Skeletal muscle cell (primary cell): ENCODE measurements around the gene RNF135.
"Not testable (repeated sequence)": the region's sequence is repeated elsewhere in the genome, so short reads cannot be mapped to it uniquely, and the experiment has no call there.

ENCODE experiments used
- DNase-seq: peaks from one replicate; pipeline ENCODE4 v3.0.0-alpha.2; 2010; ENCODE audit warnings: low read depth
- H3K4me3 ChIP-seq: 2 replicates; pipeline ENCODE4 v1.5.1; 2011; ENCODE audit warnings: low read depth, mild to moderate bottlenecking, control low read depth, low read length, moderate library complexity

The RNF135 gene

DNA sequence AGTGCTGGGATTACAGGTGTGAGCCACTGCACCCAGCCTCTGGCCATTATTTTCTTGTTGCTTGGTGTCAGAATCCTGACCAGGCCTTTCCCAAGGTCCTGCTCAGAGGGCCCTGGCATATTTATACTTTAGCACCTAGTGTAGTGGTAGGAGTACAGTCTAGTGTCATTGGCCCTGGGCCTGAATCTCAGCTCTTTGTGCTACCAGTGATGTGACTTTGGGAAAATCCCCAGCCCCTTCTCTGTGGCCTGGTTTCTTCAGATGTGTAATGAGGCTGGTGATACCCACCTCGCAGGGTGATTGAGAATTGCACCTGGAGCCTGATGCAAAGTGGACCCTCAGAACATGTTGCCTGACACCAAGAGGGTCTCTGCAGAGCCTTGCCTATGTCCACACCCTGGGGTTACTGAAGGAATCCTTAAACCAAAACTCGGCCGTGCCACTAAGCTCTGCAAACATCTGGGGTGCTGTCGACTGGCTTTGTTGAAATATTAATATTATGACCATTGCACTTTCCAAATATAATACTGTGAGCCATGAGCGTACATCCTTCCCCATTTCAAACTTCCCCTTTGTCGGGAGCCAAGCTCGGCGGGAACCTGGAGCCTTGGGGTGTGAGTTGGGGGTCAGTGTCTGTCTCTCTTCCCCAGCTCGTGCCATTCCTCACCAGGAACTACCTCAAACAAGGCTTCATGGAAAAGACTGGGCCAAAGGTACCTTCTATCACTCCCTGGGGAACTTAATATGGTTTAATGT is 18.0 kb upstream of the RNF135 start:
- H3K4me3 ChIP-seq = no peak overlapping the region
- DNase-seq = no peak

DNA sequence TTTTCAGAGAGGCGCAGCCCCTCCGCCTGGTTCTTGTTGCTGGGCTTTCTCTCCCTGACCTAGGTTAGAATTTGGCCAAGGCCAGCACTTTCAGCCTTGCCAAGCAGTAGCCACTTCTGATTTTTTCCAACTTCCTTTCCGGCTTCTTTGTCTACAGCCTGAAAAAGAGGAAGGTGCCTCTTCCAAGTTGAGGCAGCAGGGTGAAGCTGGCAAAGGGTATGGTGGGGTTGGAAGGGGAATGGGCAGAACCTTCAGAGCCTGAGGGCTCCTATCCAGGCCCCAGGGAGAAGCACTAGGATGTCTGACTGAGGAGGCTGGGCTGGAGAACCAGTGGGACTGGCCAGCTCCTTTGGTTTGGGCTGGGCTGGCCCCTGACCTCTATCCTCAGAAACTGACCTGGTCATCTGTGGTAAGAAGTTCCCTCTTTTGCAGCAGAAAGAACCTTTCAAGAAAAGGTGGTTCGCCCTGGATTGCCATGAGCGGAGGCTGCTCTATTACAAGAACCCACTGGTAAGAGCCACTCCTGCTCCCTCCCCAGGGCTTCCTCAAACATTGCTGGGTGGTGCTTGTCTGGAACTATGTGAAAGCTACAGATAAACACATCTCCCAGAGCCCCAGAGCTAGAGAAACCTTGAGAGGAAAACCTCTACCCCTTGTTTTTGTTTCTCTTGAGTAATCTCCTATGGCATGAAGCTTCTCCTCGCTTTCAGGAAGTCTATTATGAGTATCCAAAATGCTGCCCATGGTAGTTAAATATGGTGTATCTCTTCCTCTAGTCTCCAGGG is 16.6 kb upstream of the RNF135 start:
- no peak for DNase-seq
- no peak overlapping the region for H3K4me3 ChIP-seq

GRCh38 chr17:30956764-30957374 is 14.0 kb upstream of the RNF135 start:
- no peak for DNase-seq

GRCh38 chr17:30957741-30958140 is 13.1 kb upstream of the RNF135 start:
- DNase-seq = no peak
- H3K4me3 ChIP-seq = no peak overlapping the region

More at GRCh38 chr17:30956764-30957374, 14.0 kb upstream of the RNF135 start:
- no peak overlapping the region for H3K4me3 ChIP-seq

- no peak for DNase-seq
- H3K4me3 ChIP-seq = no peak overlapping the region
Observed at GRCh38 chr17:30958187-30958586, 12.7 kb upstream of the RNF135 start.

- no peak for DNase-seq
- H3K4me3 ChIP-seq = no peak overlapping the region
Observed at GRCh38 chr17:30961209-30962188, 9.3 kb upstream of the RNF135 start.

GRCh38 chr17:30964312-30964711 is 6.5 kb upstream of the RNF135 start:
- DNase-seq, H3K4me3 ChIP-seq: not testable (repeated sequence)

- H3K4me3 ChIP-seq = no peak overlapping the region
- DNase-seq = no peak
Observed at GRCh38 chr17:30964876-30965275, 6.0 kb upstream of the RNF135 start.

GRCh38 chr17:30965686-30966085 is 5.2 kb upstream of the RNF135 start:
- DNase-seq = no peak
- H3K4me3 ChIP-seq = no peak overlapping the region

- not testable (repeated sequence) for DNase-seq, H3K4me3 ChIP-seq
Observed at GRCh38 chr17:30967911-30968310, 2.9 kb upstream of the RNF135 start.

- DNase-seq = peak; percentile 12
- peak overlapping the region; percentile 66 for H3K4me3 ChIP-seq
Observed at GRCh38 chr17:30969989-30970830, 629 bp upstream of the RNF135 start.

GRCh38 chr17:30975042-30975820 is 4.4 kb downstream of the RNF135 start:
- no peak overlapping the region for H3K4me3 ChIP-seq
- no peak for DNase-seq

GRCh38 chr17:30979919-30980318 is 9.1 kb downstream of the RNF135 start:
- H3K4me3 ChIP-seq, DNase-seq: not testable (repeated sequence)

DNA sequence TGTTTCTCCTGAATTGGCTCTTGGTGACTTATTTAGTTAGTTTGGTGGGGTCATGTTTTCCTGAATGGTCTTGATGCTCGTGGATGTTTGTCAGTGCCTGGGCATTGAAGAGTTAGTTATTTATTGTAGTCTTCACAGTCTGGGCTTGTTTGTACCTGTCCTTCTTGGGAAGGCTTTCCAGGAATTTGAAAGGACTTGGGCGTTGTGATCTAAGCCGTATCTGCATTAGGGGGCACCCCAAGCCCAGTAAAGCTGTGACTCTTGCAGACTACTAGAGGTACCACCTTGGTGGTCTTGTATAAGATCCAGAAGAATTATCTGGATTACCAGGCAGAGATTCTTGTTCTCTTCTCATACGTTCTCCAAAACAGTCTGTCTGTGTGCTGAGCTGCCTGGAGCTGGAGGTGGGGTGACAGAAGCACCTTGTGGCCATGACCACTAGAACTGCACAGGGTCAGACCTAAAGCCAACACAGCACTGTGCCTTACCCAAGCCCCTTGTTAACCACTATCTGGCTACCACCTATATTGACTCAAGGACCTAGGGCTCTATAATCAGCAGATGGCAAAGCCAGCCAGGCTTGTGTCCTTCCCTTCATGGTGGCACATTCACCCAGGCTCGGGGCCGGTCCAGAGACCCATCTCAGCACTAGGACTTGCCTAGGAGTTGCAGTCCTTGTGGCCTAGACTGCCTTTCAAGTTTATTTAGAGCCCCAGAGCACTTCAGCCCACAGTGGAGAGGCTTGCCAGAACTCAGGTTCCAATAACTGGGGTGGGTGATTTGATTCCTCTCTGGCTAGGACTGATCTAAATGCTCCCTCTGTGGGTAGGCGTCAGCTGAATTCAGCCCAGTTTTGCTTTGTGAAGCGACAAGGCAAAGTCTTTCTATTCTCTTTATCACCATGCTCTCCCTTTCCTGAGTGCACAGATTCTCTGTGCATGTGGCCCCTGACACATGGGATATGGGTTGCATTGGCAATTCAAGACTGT is 11.0 kb downstream of the RNF135 start:
- DNase-seq = no peak
- no peak overlapping the region for H3K4me3 ChIP-seq

DNA sequence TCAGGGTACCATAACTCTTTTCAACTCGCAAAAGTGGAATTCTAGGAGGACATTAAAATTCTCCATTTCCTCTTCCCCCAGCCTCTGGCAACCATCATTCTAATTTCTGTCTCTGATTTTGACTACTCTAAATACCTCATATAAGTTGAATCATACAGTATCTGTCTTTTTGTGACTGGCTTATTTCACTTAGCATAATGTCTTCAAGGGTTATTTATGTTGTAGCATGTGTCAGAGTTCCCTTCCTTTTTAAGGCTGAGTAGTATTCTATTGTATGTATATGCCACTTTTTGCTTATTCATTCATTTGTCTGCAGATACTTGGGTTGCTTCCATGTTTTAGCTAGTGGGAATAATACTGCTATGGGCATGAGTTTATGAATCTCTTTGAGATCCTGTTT is 12.0 kb downstream of the RNF135 start:
- DNase-seq = no peak
- no peak overlapping the region for H3K4me3 ChIP-seq

DNA sequence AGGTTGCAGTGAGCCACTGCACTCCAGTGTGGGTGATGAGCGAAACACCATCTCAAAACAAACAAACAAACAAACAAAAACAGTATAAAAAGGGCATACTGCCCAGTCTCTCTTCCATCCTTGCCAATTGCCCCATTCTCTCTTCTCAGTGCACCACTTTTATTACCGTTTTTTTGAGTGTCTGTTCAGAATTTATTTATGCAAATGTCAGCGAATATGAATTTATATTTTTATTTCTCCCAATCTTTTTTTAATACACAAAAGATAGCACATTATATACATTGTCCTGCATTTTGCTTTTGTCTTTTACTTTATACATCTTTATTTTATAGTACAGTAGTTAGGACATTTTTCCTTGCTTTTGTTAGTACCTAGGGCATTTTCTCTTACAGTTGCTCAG is 19.6 kb downstream of the RNF135 start:
- no peak for DNase-seq
- no peak overlapping the region for H3K4me3 ChIP-seq

DNA sequence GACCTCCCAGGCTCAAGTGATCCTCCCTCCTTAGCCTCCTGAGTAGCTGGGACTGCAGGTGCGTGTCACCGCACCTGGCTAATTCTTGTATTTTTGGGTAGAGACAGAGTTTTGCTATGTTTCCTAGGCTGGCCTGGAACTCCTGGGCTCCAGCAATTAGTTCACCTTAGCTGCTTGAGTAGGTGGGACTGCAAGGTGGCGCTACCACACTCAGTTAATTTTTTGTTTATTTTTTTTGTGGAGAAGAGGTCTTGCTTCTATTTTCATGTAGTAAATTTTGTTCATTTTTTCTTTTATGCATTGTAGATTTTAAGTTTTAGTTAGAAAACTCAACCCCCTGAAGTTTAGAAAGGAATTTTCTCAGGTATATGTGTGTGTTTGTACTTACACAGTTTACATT is 21.7 kb downstream of the RNF135 start:
- no peak overlapping the region for H3K4me3 ChIP-seq
- no peak for DNase-seq
